GM12878 (cell line): ENCODE results near the gene PUM2. TPM values are rescaled to one million over a fixed set of nuclear protein-coding genes. Genes with fewer than 3 reads are reported as not detected.

ENCODE experiments used
- ATAC-seq: fragments of 200-7000 bp; cut with Tn5 transposase; 3 replicates; pipeline ENCODE4 v1.9.1; 2020; ENCODE audit warnings: mild to moderate bottlenecking, moderate library complexity
- BruUV-seq: library from RNA; stranded (reverse); fragments of 400-500 nt; replicated peaks from 2 replicates; lab custom pipeline; 2021; lab: Mats Ljungman, UMichigan
- CTCF ChIA-PET: fragments of 300-600 bp; sonication (Branson Sonifier 250); formaldehyde crosslinking; extraction: SDS; loops from one replicate; lab custom pipeline; 2021; ENCODE audit warnings: inconsistent platforms; lab: Yijun Ruan, JAX
- POLR2A ChIA-PET: fragments of 350-600 bp; formaldehyde crosslinking; extraction: SDS; loops from one replicate; lab custom pipeline; 2021; ENCODE audit warnings: inconsistent platforms; lab: Charles Lee
- RAD21 ChIA-PET: fragments of 300-600 bp; sonication (Branson Sonifier 250); formaldehyde crosslinking; loops from one replicate; lab custom pipeline; 2023; ENCODE audit warnings: antibody characterized with exemption; ENCODE audit not compliant: unreplicated experiment; lab: Charles Lee
- SMC1A ChIA-PET: fragments of 300-600 bp; sonication (Branson Sonifier 250); formaldehyde crosslinking; loops from one replicate; lab custom pipeline; 2023; ENCODE audit not compliant: unreplicated experiment, uncharacterized antibody; lab: Charles Lee
- DNase-seq: peaks from one replicate; pipeline ENCODE4 v3.0.0-alpha.2; 2011; ENCODE audit warnings: low read depth, low spot score
- FAIRE-seq: peaks from 3 replicates; lab custom pipeline; 2011; peaks lifted over from hg19 to GRCh38; lab: Jason Lieb, UNC
- H2AFZ ChIP-seq: 2 replicates; pipeline ENCODE4 v1.6.0; 2011; ENCODE audit warnings: low read depth, low read length, control low read depth; ENCODE audit not compliant: control insufficient read depth
- H3K27ac ChIP-seq: 2 replicates; pipeline ENCODE4 v1.5.1; 2011; ENCODE audit warnings: control low read depth; ENCODE audit not compliant: control insufficient read depth, insufficient read depth
- H3K27me3 ChIP-seq, 2 experiments: replicated peaks in 1 of 2; 2 replicates each; pipeline versions ENCODE4 v1.6.0 to v1.6.1; 2011; ENCODE audit warnings: low read length in 1 of 2; ENCODE audit not compliant: control insufficient read depth in 2 of 2, insufficient read depth in 2 of 2
- H3K36me3 ChIP-seq, 2 experiments: 2 replicates each; pipeline ENCODE4 v1.5.1; 2011; ENCODE audit warnings: low read length in 1 of 2; ENCODE audit not compliant: control insufficient read depth in 2 of 2, insufficient read depth in 2 of 2
- H3K4me1 ChIP-seq: 2 replicates; pipeline ENCODE4 v1.6.1; 2011; ENCODE audit warnings: mild to moderate bottlenecking, low read length, moderate library complexity, mixed read lengths; ENCODE audit not compliant: control insufficient read depth, insufficient read depth
- H3K4me2 ChIP-seq: 2 replicates; pipeline ENCODE4 v1.6.0; 2011; ENCODE audit warnings: control low read depth; ENCODE audit not compliant: control insufficient read depth, insufficient read depth
- H3K4me3 ChIP-seq: fragments of 200-600 bp; sonication (generic); 2 replicates; pipeline ENCODE4 v1.5.1; 2016
- H3K79me2 ChIP-seq: 2 replicates; pipeline ENCODE4 v1.6.0; 2011; ENCODE audit warnings: low read length; ENCODE audit not compliant: control insufficient read depth, insufficient read depth
- H3K9ac ChIP-seq: 2 replicates; pipeline ENCODE4 v1.8.0; 2011; ENCODE audit warnings: low read length, control low read depth, mixed read lengths; ENCODE audit not compliant: control insufficient read depth, insufficient read depth
- H3K9me3 ChIP-seq: replicated peaks from 3 replicates; pipeline ENCODE4 v1.5.1; 2011; ENCODE audit warnings: mild to moderate bottlenecking, low read length; ENCODE audit not compliant: control insufficient read depth, insufficient read depth
- H4K20me1 ChIP-seq: 2 replicates; pipeline ENCODE4 v1.6.0; 2011; ENCODE audit not compliant: control insufficient read depth, insufficient read depth
- RBBP5 ChIP-seq: fragments of 200-600 bp; sonication (generic); conservative IDR thresholded peaks from 2 replicates; pipeline ENCODE4 v1.6.1; 2016
- WRNIP1 ChIP-seq: IDR thresholded peaks from 2 replicates; pipeline ENCODE4 v1.6.1; 2011; ENCODE audit warnings: low read depth, low read length, improper control_type of control experiment, borderline replicate concordance
- WGBS: methylation state at CpG from one replicate; pipeline ENCODE4 v1.1.6; 2016; ENCODE audit warnings: low lambda C conversion rate; ENCODE audit not compliant: insufficient replicate concordance, insufficient coverage; ENCODE audit errors: missing lambda C conversion rate; 5-methylcytosine and 5-hydroxymethylcytosine counted together
- in situ Hi-C: fragments of 300-500 bp; cut with MboI; formaldehyde crosslinking; loops from 9 replicates; pipeline ENCODE4 v1.14.3; 2018; ENCODE audit warnings: mixed read lengths
- intact Hi-C: fragments of 100-400 bp; cut with micrococcal nuclease; formaldehyde crosslinking; loops from one replicate; pipeline ENCODE4 v1.14.2; 2022; ENCODE audit not compliant: unreplicated experiment
- polyA plus RNA-seq, 11 experiments: library from polyadenylated mRNA; depleted of rRNA in 4 of 11; unstranded in 6 of 11; stranded (reverse) in 5 of 11; fragments of >200 nt; fragmentation: Nextera tagmentation in 4 of 11; fragmentation: Illumina TruSeq in 1 of 11; extraction: Ambion mirVana in 4 of 11; extraction: Trizol in 1 of 11; gene quantifications; 1 replicate in 1 of 11; 2 replicates in 10 of 11; pipeline versions ENCODE4 v1.2.1 to v1.2.3, GENCODE V29; 2011 to 2016; ENCODE audit warnings: inconsistent platforms in 2 of 11, missing spikeins in 2 of 11, low read depth in 1 of 11
- total RNA-seq, 4 experiments: library from RNA; depleted of rRNA in 3 of 4; stranded (reverse); fragments of >200 nt in 3 of 4; fragmentation: Illumina TruSeq in 1 of 4; extraction: Trizol in 1 of 4; gene quantifications; 2 replicates each; pipeline versions ENCODE4 v1.2.1 to v1.2.3, GENCODE V29; 2013 to 2021
- TF ChIP-seq, protein P1 (sequence below): IDR thresholded peaks from 2 replicates; pipeline ENCODE4 v1.6.1; 2012; ENCODE audit warnings: improper control_type of control experiment, low read depth, low read length; ENCODE audit not compliant: insufficient replicate concordance
- TF ChIP-seq, protein P2 (sequence below): IDR thresholded peaks from 2 replicates; pipeline ENCODE4 v1.6.1; 2012; ENCODE audit warnings: low read depth, low read length, improper control_type of control experiment
- TF ChIP-seq, protein P3 (sequence below): fragments of 150-350 bp; IDR thresholded peaks from 2 replicates; pipeline ENCODE4 v1.6.1; 2014; ENCODE audit warnings: mild to moderate bottlenecking, low read depth, low read length

Gene PUM2
- total and polyA plus RNA-seq, 10 of the 15 experiments (the other 5 are each of a cell fraction or from before 2014, with no cell fraction given), result 14.5 to 87.6 (median 29.4) TPM

DNA sequence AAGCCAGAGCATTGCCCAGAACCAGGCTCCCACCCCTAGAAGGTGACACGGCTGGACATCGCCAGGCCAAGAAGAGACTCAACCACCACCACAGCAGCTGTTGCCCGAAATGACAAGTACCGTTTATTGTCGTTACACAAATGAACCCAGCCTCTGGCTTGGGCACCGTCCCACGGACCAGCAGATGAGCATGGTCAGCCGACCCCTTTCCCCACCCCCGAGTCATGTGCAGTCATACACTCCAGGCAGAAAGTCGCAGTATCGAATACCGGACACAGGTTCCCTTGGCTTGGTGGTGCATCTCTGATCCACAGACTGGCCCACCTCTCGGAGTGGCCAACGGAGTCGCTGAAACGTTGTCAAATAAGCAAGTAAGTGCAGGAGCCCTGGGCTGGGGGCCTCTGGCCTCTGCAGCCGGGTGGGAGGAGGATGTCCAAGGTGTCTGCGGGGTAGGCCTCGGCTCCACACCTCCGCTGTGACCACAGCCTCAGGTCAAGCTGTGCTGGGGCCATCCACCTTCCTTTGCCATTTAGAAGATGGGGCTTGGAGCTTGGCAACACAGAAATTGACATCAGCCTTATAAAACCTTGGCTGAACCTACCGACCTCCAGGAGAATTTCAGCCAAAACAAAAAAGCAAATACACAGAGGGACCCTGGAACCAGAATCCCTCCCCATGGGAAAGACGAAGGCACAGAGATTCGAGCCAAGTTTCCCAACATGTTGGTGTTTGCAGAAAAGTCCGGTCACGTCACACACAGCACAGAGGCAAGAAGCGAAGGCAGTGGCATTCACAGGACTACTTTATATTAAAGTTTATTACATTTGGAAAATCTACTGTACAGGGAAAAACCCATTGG is 149.7 kb downstream of the PUM2 start:
- no TSS peak for BruUV-seq
- no peak for FAIRE-seq
- intact Hi-C loops, result no loop called here
- 88% methylated on average over 26 of the region's 26 CpGs for WGBS
- in situ Hi-C loops, result no loop called here
- Histone ChIP-seq H3K9me3 (no peaks in the 10 kb centered on the region), H3K4me1 (no peaks in the 10 kb centered on the region), H3K79me2 (no peaks in the 10 kb centered on the region), H4K20me1 (no peaks in the 10 kb centered on the region), H3K36me3 (no peaks in the 10 kb centered on the region; a peak in 1 of 4 replicates), H3K27ac (no peak overlapping the region), H3K9ac (no peak overlapping the region), H3K4me2 (no peak overlapping the region), H2AFZ (no peak overlapping the region), H3K27me3 (no peaks in the 10 kb centered on the region), H3K4me3 (no peak overlapping the region)
- SMC1A ChIA-PET, result no interaction called here
- ATAC-seq, result no peak
- no peak for DNase-seq
- POLR2A ChIA-PET, result no interaction called here
- TF ChIP-seq, protein P1, sequence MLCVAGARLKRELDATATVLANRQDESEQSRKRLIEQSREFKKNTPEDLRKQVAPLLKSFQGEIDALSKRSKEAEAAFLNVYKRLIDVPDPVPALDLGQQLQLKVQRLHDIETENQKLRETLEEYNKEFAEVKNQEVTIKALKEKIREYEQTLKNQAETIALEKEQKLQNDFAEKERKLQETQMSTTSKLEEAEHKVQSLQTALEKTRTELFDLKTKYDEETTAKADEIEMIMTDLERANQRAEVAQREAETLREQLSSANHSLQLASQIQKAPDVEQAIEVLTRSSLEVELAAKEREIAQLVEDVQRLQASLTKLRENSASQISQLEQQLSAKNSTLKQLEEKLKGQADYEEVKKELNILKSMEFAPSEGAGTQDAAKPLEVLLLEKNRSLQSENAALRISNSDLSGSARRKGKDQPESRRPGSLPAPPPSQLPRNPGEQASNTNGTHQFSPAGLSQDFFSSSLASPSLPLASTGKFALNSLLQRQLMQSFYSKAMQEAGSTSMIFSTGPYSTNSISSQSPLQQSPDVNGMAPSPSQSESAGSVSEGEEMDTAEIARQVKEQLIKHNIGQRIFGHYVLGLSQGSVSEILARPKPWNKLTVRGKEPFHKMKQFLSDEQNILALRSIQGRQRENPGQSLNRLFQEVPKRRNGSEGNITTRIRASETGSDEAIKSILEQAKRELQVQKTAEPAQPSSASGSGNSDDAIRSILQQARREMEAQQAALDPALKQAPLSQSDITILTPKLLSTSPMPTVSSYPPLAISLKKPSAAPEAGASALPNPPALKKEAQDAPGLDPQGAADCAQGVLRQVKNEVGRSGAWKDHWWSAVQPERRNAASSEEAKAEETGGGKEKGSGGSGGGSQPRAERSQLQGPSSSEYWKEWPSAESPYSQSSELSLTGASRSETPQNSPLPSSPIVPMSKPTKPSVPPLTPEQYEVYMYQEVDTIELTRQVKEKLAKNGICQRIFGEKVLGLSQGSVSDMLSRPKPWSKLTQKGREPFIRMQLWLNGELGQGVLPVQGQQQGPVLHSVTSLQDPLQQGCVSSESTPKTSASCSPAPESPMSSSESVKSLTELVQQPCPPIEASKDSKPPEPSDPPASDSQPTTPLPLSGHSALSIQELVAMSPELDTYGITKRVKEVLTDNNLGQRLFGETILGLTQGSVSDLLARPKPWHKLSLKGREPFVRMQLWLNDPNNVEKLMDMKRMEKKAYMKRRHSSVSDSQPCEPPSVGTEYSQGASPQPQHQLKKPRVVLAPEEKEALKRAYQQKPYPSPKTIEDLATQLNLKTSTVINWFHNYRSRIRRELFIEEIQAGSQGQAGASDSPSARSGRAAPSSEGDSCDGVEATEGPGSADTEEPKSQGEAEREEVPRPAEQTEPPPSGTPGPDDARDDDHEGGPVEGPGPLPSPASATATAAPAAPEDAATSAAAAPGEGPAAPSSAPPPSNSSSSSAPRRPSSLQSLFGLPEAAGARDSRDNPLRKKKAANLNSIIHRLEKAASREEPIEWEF, result no peak
- TF ChIP-seq RBBP5 (no peak), WRNIP1 (no peak)
- TF ChIP-seq, protein P2, sequence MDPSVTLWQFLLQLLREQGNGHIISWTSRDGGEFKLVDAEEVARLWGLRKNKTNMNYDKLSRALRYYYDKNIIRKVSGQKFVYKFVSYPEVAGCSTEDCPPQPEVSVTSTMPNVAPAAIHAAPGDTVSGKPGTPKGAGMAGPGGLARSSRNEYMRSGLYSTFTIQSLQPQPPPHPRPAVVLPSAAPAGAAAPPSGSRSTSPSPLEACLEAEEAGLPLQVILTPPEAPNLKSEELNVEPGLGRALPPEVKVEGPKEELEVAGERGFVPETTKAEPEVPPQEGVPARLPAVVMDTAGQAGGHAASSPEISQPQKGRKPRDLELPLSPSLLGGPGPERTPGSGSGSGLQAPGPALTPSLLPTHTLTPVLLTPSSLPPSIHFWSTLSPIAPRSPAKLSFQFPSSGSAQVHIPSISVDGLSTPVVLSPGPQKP, result no peak
- TF ChIP-seq, protein P3, sequence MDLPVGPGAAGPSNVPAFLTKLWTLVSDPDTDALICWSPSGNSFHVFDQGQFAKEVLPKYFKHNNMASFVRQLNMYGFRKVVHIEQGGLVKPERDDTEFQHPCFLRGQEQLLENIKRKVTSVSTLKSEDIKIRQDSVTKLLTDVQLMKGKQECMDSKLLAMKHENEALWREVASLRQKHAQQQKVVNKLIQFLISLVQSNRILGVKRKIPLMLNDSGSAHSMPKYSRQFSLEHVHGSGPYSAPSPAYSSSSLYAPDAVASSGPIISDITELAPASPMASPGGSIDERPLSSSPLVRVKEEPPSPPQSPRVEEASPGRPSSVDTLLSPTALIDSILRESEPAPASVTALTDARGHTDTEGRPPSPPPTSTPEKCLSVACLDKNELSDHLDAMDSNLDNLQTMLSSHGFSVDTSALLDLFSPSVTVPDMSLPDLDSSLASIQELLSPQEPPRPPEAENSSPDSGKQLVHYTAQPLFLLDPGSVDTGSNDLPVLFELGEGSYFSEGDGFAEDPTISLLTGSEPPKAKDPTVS, result no peak
- CTCF ChIA-PET, result interaction anchor here (0.7 kb wide), 1 partner anchor 127 kb away, joined by 3 read pairs; no protein-coding TSS in a partner anchor
- RAD21 ChIA-PET, result no interaction called here
